GM12878 (cell line): Measurements from ENCODE around the gene FKBP1B.

Experiments
- ATF3 ChIP-seq: IDR thresholded peaks from 2 replicates; pipeline ENCODE4 v1.6.1; 2011; ENCODE audit warnings: low read depth, mild to moderate bottlenecking, low read length, moderate library complexity, borderline replicate concordance; ENCODE audit errors: extremely low read depth
- EP300 ChIP-seq, 2 experiments: fragments of 150-350 bp in 1 of 2; IDR thresholded peaks; 2 replicates each; pipeline ENCODE4 v1.6.1; 2011 to 2012; ENCODE audit warnings: low read depth in 2 of 2, low read length in 2 of 2, borderline replicate concordance in 1 of 2, improper control_type of control experiment in 1 of 2, inconsistent platforms in 1 of 2; ENCODE audit not compliant: control insufficient read depth in 1 of 2
- POLR2A ChIP-seq: IDR thresholded peaks from 2 replicates; pipeline ENCODE4 v1.6.1; 2011; ENCODE audit warnings: low read depth, mild to moderate bottlenecking, low read length
- SUZ12 ChIP-seq: fragments of 200-600 bp; sonication (generic); IDR thresholded peaks from one replicate; pipeline ENCODE4 v1.6.1; 2018; ENCODE audit warnings: antibody characterized with exemption, mild to moderate bottlenecking; ENCODE audit not compliant: unreplicated experiment

GRCh38 chr2:24076849-24077534, 27.5 kb downstream of the FKBP1B start:
- TF ChIP-seq ATF3: no peak
- peak; percentile 27; the same call in 1 of the 2 replicates for TF ChIP-seq POLR2A
- TF ChIP-seq SUZ12: no peak
- no peak for TF ChIP-seq EP300 (IDR thresholded peaks at IDR 0.05; ENCODE audit: borderline replicate concordance in 1 of 2, control insufficient read depth in 1 of 2, low read depth in 2 of 2, low read length in 2 of 2)
